Esophagus muscularis mucosa (tissue), 4 donors: ENCODE data around the gene CHST12. TPM values are rescaled to one million over a fixed set of nuclear protein-coding genes. Genes with fewer than 3 reads are reported as not detected.
"Not testable (repeated sequence)": the region's sequence is repeated elsewhere in the genome, so short reads cannot be mapped to it uniquely, and the experiment has no call there.

ENCODE experiments used
- DNase-seq: peaks from one replicate; pipeline ENCODE4 v3.0.0-alpha.2; 2017; ENCODE audit errors: extremely low spot score
- H3K27ac ChIP-seq, 4 donors: fragments of 200-600 bp; sonication (generic); replicated peaks in 1 of 4; 1 replicate in 3 of 4; 2 replicates in 1 of 4; pipeline ENCODE4 v1.5.1; 2016 to 2019; ENCODE audit warnings: mild to moderate bottlenecking in 1 of 4
- H3K27me3 ChIP-seq, 4 donors: fragments of 200-600 bp; sonication (generic); one replicate each; pipeline versions ENCODE4 v1.5.1 to v1.6.0; 2016 to 2019
- H3K36me3 ChIP-seq, 4 donors: fragments of 200-600 bp; sonication (generic); one replicate each; pipeline ENCODE4 v1.5.1; 2016 to 2019
- H3K4me1 ChIP-seq, 4 donors: fragments of 200-600 bp; sonication (generic); one replicate each; pipeline ENCODE4 v1.5.1; 2016 to 2019
- H3K4me3 ChIP-seq, 4 donors: fragments of 200-600 bp; sonication (generic); 1 replicate in 2 of 4; 2 replicates in 2 of 4; pipeline ENCODE4 v1.5.1; 2016 to 2019; ENCODE audit warnings: mild to moderate bottlenecking in 4 of 4, moderate library complexity in 1 of 4
- H3K9me3 ChIP-seq, 4 donors: fragments of 200-600 bp; sonication (generic); 1 replicate in 3 of 4; 2 replicates in 1 of 4; pipeline ENCODE4 v1.5.1; 2016 to 2019
- CTCF ChIP-seq, 3 experiments: fragments of 200-600 bp in 2 of 3; fragments of 450-650 bp in 1 of 3; sonication (generic) in 2 of 3; IDR thresholded peaks; one replicate each; pipeline ENCODE4 v1.5.1; 2017 to 2019; ENCODE audit warnings: antibody characterized with exemption in 3 of 3, mild to moderate bottlenecking in 2 of 3, moderate library complexity in 1 of 3
- EP300 ChIP-seq: sonication (generic); formaldehyde crosslinking; IDR thresholded peaks from one replicate; pipeline ENCODE4 v1.6.1; 2017; ENCODE audit warnings: antibody characterized with exemption
- POLR2A ChIP-seq: fragments of 450-650 bp; IDR thresholded peaks from one replicate; pipeline ENCODE4 v1.6.1; 2017; ENCODE audit warnings: antibody characterized with exemption, moderate library complexity, mild to moderate bottlenecking, low read depth
- POLR2AphosphoS5 ChIP-seq, 2 donors: sonication (generic); formaldehyde crosslinking; IDR thresholded peaks; one replicate each; pipeline ENCODE4 v1.6.1; 2017; ENCODE audit warnings: antibody characterized with exemption in 2 of 2
- WGBS: methylation state at CpG from one replicate; pipeline ENCODE4 v1.1.5; 2018; 5-methylcytosine and 5-hydroxymethylcytosine counted together
- intact Hi-C: fragments of 100-400 bp; cut with DNase I; formaldehyde crosslinking; loops from one replicate; pipeline ENCODE4 v1.15.1; 2023
- total RNA-seq, 4 donors: library from RNA; depleted of rRNA; stranded (reverse); fragments of >200 nt; gene quantifications; one replicate each; pipeline versions ENCODE4 v1.1.0 to v1.2.1, GENCODE V29; 2016

CHST12 gene
- total RNA-seq, 4 donors from 2014 or later: 6.6 to 24.0 (median 14.8) TPM

- H3K4me1 ChIP-seq: peaks cover 0 to 5% (median 2%) of the 10 kb centered on the region in 4 donors
- peaks cover 33 to 53% (median 40%) of the 10 kb centered on the region in 4 donors for H3K36me3 ChIP-seq
- no peak for TF ChIP-seq POLR2AphosphoS5 (IDR thresholded peaks at IDR 0.05)
- no peak for TF ChIP-seq CTCF (IDR thresholded peaks at IDR 0.05)
- TF ChIP-seq POLR2A: no peak
- no peak for TF ChIP-seq EP300
- H3K9me3 ChIP-seq: no peaks in the 10 kb centered on the region
- H3K27ac ChIP-seq: no peak overlapping the region
- intact Hi-C loops: no loop called here
- no peak overlapping the region for H3K4me3 ChIP-seq
- no peaks in the 10 kb centered on the region for H3K27me3 ChIP-seq
- no peak for DNase-seq
- 86% methylated on average over 25 of the region's 29 CpGs for WGBS
Observed at GRCh38 chr7:2383543-2384274, 19.7 kb upstream of the CHST12 start.

- TF ChIP-seq EP300 (no peak), POLR2A (no peak), POLR2AphosphoS5 (IDR thresholded peaks at IDR 0.05) (no peak), CTCF (IDR thresholded peaks at IDR 0.05) (no peak)
- Histone ChIP-seq H3K9me3 (no peaks in the 10 kb centered on the region), H3K27ac (no peak overlapping the region), H3K36me3 (peaks cover 24 to 44% (median 31%) of the 10 kb centered on the region in 4 donors), H3K4me3 (no peak overlapping the region), H3K4me1 (peaks cover 0 to 5% (median 2%) of the 10 kb centered on the region in 4 donors), H3K27me3 (no peaks in the 10 kb centered on the region)
- no peak for DNase-seq
- WGBS: 82% methylated on average over 9 of the region's 19 CpGs
- intact Hi-C loops: no loop called here
Observed at GRCh38 chr7:2384354-2385243, 18.8 kb upstream of the CHST12 start.

GRCh38 chr7:2386122-2386521 is 17.3 kb upstream of the CHST12 start:
- intact Hi-C loops: not testable (repeated sequence)
- 97% methylated on average over 9 of the region's 9 CpGs for WGBS

GRCh38 chr7:2386964-2387669 is 16.3 kb upstream of the CHST12 start:
- H3K9me3 ChIP-seq: no peaks in the 10 kb centered on the region

More at GRCh38 chr7:2386122-2386521, 17.3 kb upstream of the CHST12 start:
- H3K27me3 ChIP-seq, H3K4me3 ChIP-seq, DNase-seq, H3K9me3 ChIP-seq, H3K27ac ChIP-seq: not testable (repeated sequence)
- Histone ChIP-seq H3K36me3 (peaks cover 9 to 33% (median 16%) of the 10 kb centered on the region in 4 donors), H3K4me1 (peaks cover 6 to 13% (median 9%) of the 10 kb centered on the region in 4 donors)

More at GRCh38 chr7:2386964-2387669, 16.3 kb upstream of the CHST12 start:
- H3K4me3 ChIP-seq: no peak overlapping the region
- no peaks in the 10 kb centered on the region for H3K27me3 ChIP-seq
- intact Hi-C loops: no loop called here
- DNase-seq: no peak
- H3K4me1 ChIP-seq: peaks cover 6 to 13% (median 9%) of the 10 kb centered on the region in 4 donors
- peaks cover 0 to 23% (median 6%) of the 10 kb centered on the region in 4 donors for H3K36me3 ChIP-seq
- TF ChIP-seq POLR2A (no peak), EP300 (no peak), CTCF (IDR thresholded peaks at IDR 0.05) (no peak), POLR2AphosphoS5 (IDR thresholded peaks at IDR 0.05) (no peak)
- H3K27ac ChIP-seq: no peak overlapping the region
- 91% methylated on average over 11 of the region's 17 CpGs for WGBS
